ENCODE measurements around the gene RPL29.

DNA sequence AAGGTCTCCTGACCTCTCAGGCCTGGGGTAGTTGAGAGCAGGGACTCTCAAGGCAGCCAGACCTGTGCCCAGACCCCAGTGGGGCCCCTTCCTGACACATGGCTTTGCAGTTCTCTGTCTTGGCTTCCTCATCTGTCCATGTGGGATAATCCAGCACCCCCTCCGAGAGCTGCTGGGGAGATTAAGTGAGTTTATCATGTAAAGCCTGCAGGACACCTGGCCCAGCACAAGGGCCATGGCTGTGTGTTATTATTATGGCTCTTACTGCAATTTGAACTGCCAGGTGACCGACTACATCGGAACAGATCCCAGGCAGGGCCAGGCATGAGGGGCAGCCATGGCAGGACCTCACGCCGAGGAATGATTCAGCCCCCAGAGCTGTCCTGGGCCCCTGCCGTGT lies 48.1 kb upstream of the RPL29 start:
- TF ChIP-seq, protein P1, sequence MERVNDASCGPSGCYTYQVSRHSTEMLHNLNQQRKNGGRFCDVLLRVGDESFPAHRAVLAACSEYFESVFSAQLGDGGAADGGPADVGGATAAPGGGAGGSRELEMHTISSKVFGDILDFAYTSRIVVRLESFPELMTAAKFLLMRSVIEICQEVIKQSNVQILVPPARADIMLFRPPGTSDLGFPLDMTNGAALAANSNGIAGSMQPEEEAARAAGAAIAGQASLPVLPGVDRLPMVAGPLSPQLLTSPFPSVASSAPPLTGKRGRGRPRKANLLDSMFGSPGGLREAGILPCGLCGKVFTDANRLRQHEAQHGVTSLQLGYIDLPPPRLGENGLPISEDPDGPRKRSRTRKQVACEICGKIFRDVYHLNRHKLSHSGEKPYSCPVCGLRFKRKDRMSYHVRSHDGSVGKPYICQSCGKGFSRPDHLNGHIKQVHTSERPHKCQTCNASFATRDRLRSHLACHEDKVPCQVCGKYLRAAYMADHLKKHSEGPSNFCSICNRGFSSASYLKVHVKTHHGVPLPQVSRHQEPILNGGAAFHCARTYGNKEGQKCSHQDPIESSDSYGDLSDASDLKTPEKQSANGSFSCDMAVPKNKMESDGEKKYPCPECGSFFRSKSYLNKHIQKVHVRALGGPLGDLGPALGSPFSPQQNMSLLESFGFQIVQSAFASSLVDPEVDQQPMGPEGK (CRISPR knock-in tag; IDR thresholded peaks at IDR 0.05; ENCODE audit: borderline replicate concordance): no peak
- TF ChIP-seq ZNF8 (CRISPR knock-in tag; IDR thresholded peaks at IDR 0.05) (no peak), RARB (CRISPR knock-in tag; IDR thresholded peaks at IDR 0.05) (no peak), OSR1 (CRISPR knock-in tag; IDR thresholded peaks at IDR 0.05) (no peak), PPARA (CRISPR knock-in tag; IDR thresholded peaks at IDR 0.05; ENCODE audit: borderline replicate concordance) (no peak), GLIS3 (CRISPR knock-in tag; IDR thresholded peaks at IDR 0.05) (no peak), ZC3H10 (CRISPR knock-in tag; IDR thresholded peaks at IDR 0.05) (no peak), ARNTL (CRISPR knock-in tag; IDR thresholded peaks at IDR 0.05; ENCODE audit: borderline replicate concordance, low read depth) (no peak), ZFP3 (CRISPR knock-in tag; IDR thresholded peaks at IDR 0.05) (no peak), ZFP30 (CRISPR knock-in tag; IDR thresholded peaks at IDR 0.05) (no peak), TOX (CRISPR knock-in tag; IDR thresholded peaks at IDR 0.05; ENCODE audit: borderline replicate concordance) (no peak)
- TF ChIP-seq, protein P2, sequence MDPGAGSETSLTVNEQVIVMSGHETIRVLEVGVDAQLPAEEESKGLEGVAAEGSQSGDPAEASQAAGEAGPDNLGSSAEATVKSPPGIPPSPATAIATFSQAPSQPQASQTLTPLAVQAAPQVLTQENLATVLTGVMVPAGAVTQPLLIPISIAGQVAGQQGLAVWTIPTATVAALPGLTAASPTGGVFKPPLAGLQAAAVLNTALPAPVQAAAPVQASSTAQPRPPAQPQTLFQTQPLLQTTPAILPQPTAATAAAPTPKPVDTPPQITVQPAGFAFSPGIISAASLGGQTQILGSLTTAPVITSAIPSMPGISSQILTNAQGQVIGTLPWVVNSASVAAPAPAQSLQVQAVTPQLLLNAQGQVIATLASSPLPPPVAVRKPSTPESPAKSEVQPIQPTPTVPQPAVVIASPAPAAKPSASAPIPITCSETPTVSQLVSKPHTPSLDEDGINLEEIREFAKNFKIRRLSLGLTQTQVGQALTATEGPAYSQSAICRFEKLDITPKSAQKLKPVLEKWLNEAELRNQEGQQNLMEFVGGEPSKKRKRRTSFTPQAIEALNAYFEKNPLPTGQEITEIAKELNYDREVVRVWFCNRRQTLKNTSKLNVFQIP (CRISPR knock-in tag; IDR thresholded peaks at IDR 0.05; ENCODE audit: borderline replicate concordance, low read depth): no peak
- TF ChIP-seq, protein P3, sequence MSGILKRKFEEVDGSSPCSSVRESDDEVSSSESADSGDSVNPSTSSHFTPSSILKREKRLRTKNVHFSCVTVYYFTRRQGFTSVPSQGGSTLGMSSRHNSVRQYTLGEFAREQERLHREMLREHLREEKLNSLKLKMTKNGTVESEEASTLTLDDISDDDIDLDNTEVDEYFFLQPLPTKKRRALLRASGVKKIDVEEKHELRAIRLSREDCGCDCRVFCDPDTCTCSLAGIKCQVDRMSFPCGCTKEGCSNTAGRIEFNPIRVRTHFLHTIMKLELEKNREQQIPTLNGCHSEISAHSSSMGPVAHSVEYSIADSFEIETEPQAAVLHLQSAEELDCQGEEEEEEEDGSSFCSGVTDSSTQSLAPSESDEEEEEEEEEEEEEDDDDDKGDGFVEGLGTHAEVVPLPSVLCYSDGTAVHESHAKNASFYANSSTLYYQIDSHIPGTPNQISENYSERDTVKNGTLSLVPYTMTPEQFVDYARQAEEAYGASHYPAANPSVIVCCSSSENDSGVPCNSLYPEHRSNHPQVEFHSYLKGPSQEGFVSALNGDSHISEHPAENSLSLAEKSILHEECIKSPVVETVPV (CRISPR knock-in tag; IDR thresholded peaks at IDR 0.05): no peak
- TF ChIP-seq, protein P4, sequence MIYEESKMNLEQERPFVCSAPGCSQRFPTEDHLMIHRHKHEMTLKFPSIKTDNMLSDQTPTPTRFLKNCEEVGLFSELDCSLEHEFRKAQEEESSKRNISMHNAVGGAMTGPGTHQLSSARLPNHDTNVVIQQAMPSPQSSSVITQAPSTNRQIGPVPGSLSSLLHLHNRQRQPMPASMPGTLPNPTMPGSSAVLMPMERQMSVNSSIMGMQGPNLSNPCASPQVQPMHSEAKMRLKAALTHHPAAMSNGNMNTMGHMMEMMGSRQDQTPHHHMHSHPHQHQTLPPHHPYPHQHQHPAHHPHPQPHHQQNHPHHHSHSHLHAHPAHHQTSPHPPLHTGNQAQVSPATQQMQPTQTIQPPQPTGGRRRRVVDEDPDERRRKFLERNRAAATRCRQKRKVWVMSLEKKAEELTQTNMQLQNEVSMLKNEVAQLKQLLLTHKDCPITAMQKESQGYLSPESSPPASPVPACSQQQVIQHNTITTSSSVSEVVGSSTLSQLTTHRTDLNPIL (CRISPR knock-in tag; IDR thresholded peaks at IDR 0.05; ENCODE audit: low read depth): no peak
